ENCODE data around the gene VPS16.
"Not testable (repeated sequence)": the region's sequence is repeated elsewhere in the genome, so short reads cannot be mapped to it uniquely, and the experiment has no call there.

VPS16 gene

GRCh38 chr20:2807019-2807418 lies 33.5 kb upstream of the VPS16 start:
- no peak for DNase-seq (ENCODE audit: low spot score)

GRCh38 chr20:2807929-2808328 lies 32.6 kb upstream of the VPS16 start:
- not testable (repeated sequence) for DNase-seq (ENCODE audit: low spot score)

GRCh38 chr20:2809690-2810089 lies 30.9 kb upstream of the VPS16 start:
- DNase-seq (ENCODE audit: low spot score) = no peak

- no peak for DNase-seq (ENCODE audit: low spot score)
Observed at GRCh38 chr20:2812189-2812588, 28.4 kb upstream of the VPS16 start.

- no peak for DNase-seq (ENCODE audit: low spot score)
Observed at GRCh38 chr20:2814076-2814475, 26.5 kb upstream of the VPS16 start.

GRCh38 chr20:2814587-2815051 lies 25.9 kb upstream of the VPS16 start, which contains the start of gene C20orf141:
TSS of gene C20orf141 (plus strand) at chr20:2814987. CDS start at chr20:2815185, 198 bp downstream.
- DNase-seq (ENCODE audit: low spot score) = no peak

GRCh38 chr20:2815242-2815900 lies 25.2 kb upstream of the VPS16 start:
- no peak for DNase-seq (ENCODE audit: low spot score)

- DNase-seq (ENCODE audit: low spot score) = no peak
Observed at GRCh38 chr20:2816030-2816582, 24.4 kb upstream of the VPS16 start, which contains the start of gene TMEM239. TSS of gene TMEM239 (plus strand) at chr20:2816364. CDS start at chr20:2816555, 191 bp downstream.

GRCh38 chr20:2816583-2817340 lies 23.8 kb upstream of the VPS16 start:
- DNase-seq (ENCODE audit: low spot score) = peak; percentile 80

- DNase-seq (ENCODE audit: low spot score) = no peak
Observed at GRCh38 chr20:2817341-2817726, 23.2 kb upstream of the VPS16 start.

- no peak for DNase-seq (ENCODE audit: low spot score)
Observed at GRCh38 chr20:2817891-2818595, 22.5 kb upstream of the VPS16 start.

- DNase-seq (ENCODE audit: low spot score) = no peak
Observed at GRCh38 chr20:2820084-2820895, 20.3 kb upstream of the VPS16 start.

GRCh38 chr20:2820896-2821869 lies 19.4 kb upstream of the VPS16 start:
- no peak for DNase-seq (ENCODE audit: low spot score)

- DNase-seq (ENCODE audit: low spot score) = no peak
Observed at GRCh38 chr20:2822073-2822472, 18.5 kb upstream of the VPS16 start.

- DNase-seq (ENCODE audit: low spot score) = no peak
Observed at GRCh38 chr20:2825761-2826160, 14.8 kb upstream of the VPS16 start.

GRCh38 chr20:2826655-2827054 lies 13.9 kb upstream of the VPS16 start:
- DNase-seq (ENCODE audit: low spot score) = no peak

GRCh38 chr20:2829376-2829775 lies 11.2 kb upstream of the VPS16 start:
- DNase-seq (ENCODE audit: low spot score) = no peak

GRCh38 chr20:2831206-2831605 lies 9.3 kb upstream of the VPS16 start:
- DNase-seq (ENCODE audit: low spot score) = not testable (repeated sequence)

- no peak for DNase-seq (ENCODE audit: low spot score)
Observed at GRCh38 chr20:2833761-2834160, 6.8 kb upstream of the VPS16 start.

GRCh38 chr20:2834401-2835110 lies 6.0 kb upstream of the VPS16 start:
- no peak for DNase-seq (ENCODE audit: low spot score)
